Measurements from ENCODE around the gene LHFPL2.

- TF ChIP-seq, protein P1, sequence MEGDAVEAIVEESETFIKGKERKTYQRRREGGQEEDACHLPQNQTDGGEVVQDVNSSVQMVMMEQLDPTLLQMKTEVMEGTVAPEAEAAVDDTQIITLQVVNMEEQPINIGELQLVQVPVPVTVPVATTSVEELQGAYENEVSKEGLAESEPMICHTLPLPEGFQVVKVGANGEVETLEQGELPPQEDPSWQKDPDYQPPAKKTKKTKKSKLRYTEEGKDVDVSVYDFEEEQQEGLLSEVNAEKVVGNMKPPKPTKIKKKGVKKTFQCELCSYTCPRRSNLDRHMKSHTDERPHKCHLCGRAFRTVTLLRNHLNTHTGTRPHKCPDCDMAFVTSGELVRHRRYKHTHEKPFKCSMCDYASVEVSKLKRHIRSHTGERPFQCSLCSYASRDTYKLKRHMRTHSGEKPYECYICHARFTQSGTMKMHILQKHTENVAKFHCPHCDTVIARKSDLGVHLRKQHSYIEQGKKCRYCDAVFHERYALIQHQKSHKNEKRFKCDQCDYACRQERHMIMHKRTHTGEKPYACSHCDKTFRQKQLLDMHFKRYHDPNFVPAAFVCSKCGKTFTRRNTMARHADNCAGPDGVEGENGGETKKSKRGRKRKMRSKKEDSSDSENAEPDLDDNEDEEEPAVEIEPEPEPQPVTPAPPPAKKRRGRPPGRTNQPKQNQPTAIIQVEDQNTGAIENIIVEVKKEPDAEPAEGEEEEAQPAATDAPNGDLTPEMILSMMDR (IDR thresholded peaks at IDR 0.05 in 8 of 11, conservative IDR thresholded peaks at IDR 0.05 in 3 of 11): no peak
- TF ChIP-seq POLR2A (IDR thresholded peaks at IDR 0.05): no peak
Observed at GRCh38 chr5:78486218-78486617, 162.4 kb downstream of the LHFPL2 start.

Data from spleen (tissue), 7 donors.